Neural cell (in vitro differentiated cells): ENCODE data around the gene IPO13. TPM values are rescaled to one million over a fixed set of nuclear protein-coding genes. Genes with fewer than 3 reads are reported as not detected.

Experiments
- H2AFZ ChIP-seq: fragments of 200-600, 300-800 bp; sonication (generic), shearing (Covaris generic); 2 replicates; pipeline ENCODE4 v1.6.0; 2014; ENCODE audit warnings: low read depth, mild to moderate bottlenecking, antibody characterized with exemption, low read length, moderate library complexity
- H3F3A ChIP-seq: fragments of 200-600 bp; shearing (Covaris generic); 2 replicates; pipeline ENCODE4 v1.6.1; 2016; ENCODE audit warnings: mild to moderate bottlenecking, moderate library complexity, mixed read lengths, antibody characterized with exemption, low read length; ENCODE audit not compliant: insufficient read depth, poor library complexity, severe bottlenecking
- H3K27ac ChIP-seq: fragments of 200-600, 300-800 bp; sonication (generic), shearing (Covaris generic); 2 replicates; pipeline ENCODE4 v1.5.1; 2014; ENCODE audit warnings: mild to moderate bottlenecking, low read length, moderate library complexity
- H3K27me3 ChIP-seq: fragments of 300-800, 200-600 bp; sonication (generic), shearing (Covaris generic); 2 replicates; pipeline ENCODE4 v1.6.0; 2014; ENCODE audit warnings: mild to moderate bottlenecking, low read depth, low read length, moderate library complexity; ENCODE audit not compliant: insufficient read depth
- H3K36me3 ChIP-seq: fragments of 300-800, 200-600 bp; sonication (generic), shearing (Covaris generic); 2 replicates; pipeline ENCODE4 v1.5.1; 2014; ENCODE audit warnings: mild to moderate bottlenecking, antibody characterized with exemption, low read length, moderate library complexity; ENCODE audit not compliant: insufficient read depth
- H3K4me2 ChIP-seq: fragments of 300-800, 200-600 bp; sonication (generic), shearing (Covaris generic); 2 replicates; pipeline ENCODE4 v1.6.0; 2014; ENCODE audit warnings: mild to moderate bottlenecking, low read length
- H3K4me3 ChIP-seq: fragments of 300-800, 200-600 bp; sonication (generic), shearing (Covaris generic); 2 replicates; pipeline ENCODE4 v1.5.1; 2014; ENCODE audit warnings: mild to moderate bottlenecking, low read length, moderate library complexity
- H3K79me2 ChIP-seq: fragments of 200-600 bp; shearing (Covaris generic); replicated peaks from 2 replicates; pipeline ENCODE4 v1.6.0; 2014; ENCODE audit warnings: mild to moderate bottlenecking, low read length, moderate library complexity; ENCODE audit not compliant: insufficient read depth
- H3K9ac ChIP-seq: fragments of 300-800, 200-600 bp; sonication (generic), shearing (Covaris generic); 2 replicates; pipeline ENCODE4 v1.6.1; 2016; ENCODE audit warnings: mild to moderate bottlenecking, low read length, mixed read lengths
- H3K9me2 ChIP-seq: fragments of 200-600 bp; shearing (Covaris generic); 2 replicates; pipeline ENCODE4 v1.6.1; 2016; ENCODE audit warnings: mild to moderate bottlenecking, low read length, mixed read lengths; ENCODE audit not compliant: insufficient read depth
- H3K9me3 ChIP-seq: fragments of 200-600, 300-800 bp; sonication (generic), shearing (Covaris generic); 2 replicates; pipeline ENCODE4 v1.6.1; 2016; ENCODE audit warnings: mild to moderate bottlenecking, mixed run types, low read length, moderate library complexity, mixed read lengths
- H4K20me1 ChIP-seq: fragments of 200-600 bp; shearing (Covaris generic); 2 replicates; pipeline ENCODE4 v1.6.1; 2016; ENCODE audit warnings: mild to moderate bottlenecking, mixed run types; ENCODE audit not compliant: insufficient read depth
- CTCF ChIP-seq: fragments of 450-650 bp; IDR thresholded peaks from 2 replicates; pipeline ENCODE4 v1.5.1; 2014; ENCODE audit warnings: antibody characterized with exemption, mild to moderate bottlenecking, moderate library complexity; ENCODE audit not compliant: poor library complexity, severe bottlenecking
- EP300 ChIP-seq: fragments of 450-650 bp; conservative IDR thresholded peaks from 2 replicates; pipeline ENCODE4 v1.6.1; 2014; ENCODE audit warnings: antibody characterized with exemption, mild to moderate bottlenecking, moderate library complexity; ENCODE audit not compliant: poor library complexity, severe bottlenecking
- MXI1 ChIP-seq: fragments of 450-650 bp; conservative IDR thresholded peaks from 2 replicates; pipeline ENCODE4 v1.6.1; 2014; ENCODE audit warnings: antibody characterized with exemption, mild to moderate bottlenecking; ENCODE audit not compliant: poor library complexity, severe bottlenecking
- POLR2AphosphoS5 ChIP-seq: IDR thresholded peaks from 2 replicates; pipeline ENCODE4 v1.6.1; 2012
- RAD21 ChIP-seq: fragments of 450-650 bp; conservative IDR thresholded peaks from 2 replicates; pipeline ENCODE4 v1.6.1; 2014; ENCODE audit warnings: antibody characterized with exemption, mild to moderate bottlenecking, moderate library complexity
- REST ChIP-seq: IDR thresholded peaks from 2 replicates; pipeline ENCODE4 v1.6.1; 2012; ENCODE audit warnings: borderline replicate concordance
- SMC3 ChIP-seq: fragments of 450-650 bp; conservative IDR thresholded peaks from 2 replicates; pipeline ENCODE4 v1.6.1; 2014; ENCODE audit warnings: antibody characterized with exemption, mild to moderate bottlenecking, moderate library complexity; ENCODE audit not compliant: poor library complexity
- polyA plus RNA-seq: library from polyadenylated mRNA; depleted of rRNA; stranded (reverse); fragments of >200 nt; gene quantifications from 2 replicates; pipeline ENCODE4 v1.2.3, GENCODE V29; 2014

The IPO13 gene
- polyA plus RNA-seq, 1 donor from 2014 or later: 29.8 TPM

- Histone ChIP-seq H2AFZ (peak within 1 kb of the TSS; percentile 42), H3K9me3 (no peaks in the 10 kb centered on the region), H3K79me2 (peaks cover under 1% of the 10 kb centered on the region), H3K4me2 (peak within 1 kb of the TSS; percentile 94), H3K27ac (no peak within 1 kb of the TSS), H3F3A (no peaks in the 10 kb centered on the region), H3K27me3 (no peaks in the 10 kb centered on the region), H3K9me2 (no peaks in the 10 kb centered on the region), H3K4me3 (peak within 1 kb of the TSS; percentile 85), H4K20me1 (no peaks in the 10 kb centered on the region), H3K36me3 (no peaks in the 10 kb centered on the region), H3K9ac (peak within 1 kb of the TSS; percentile 60)
- TF ChIP-seq MXI1 (peak; percentile 99), POLR2AphosphoS5 (peak; percentile 62), SMC3 (no peak)
Measured at GRCh38 chr1:43969746-43970466, 23.2 kb downstream of the IPO13 start, which contains the start of gene DPH2. DPH2 (plus strand) TSS chr1:43970010; CDS start chr1:43970176, 166 bp downstream.

- no peaks in the 10 kb centered on the region for H3K27me3 ChIP-seq
- no peaks in the 10 kb centered on the region for H3K9me3 ChIP-seq
- no peaks in the 10 kb centered on the region for H3K36me3 ChIP-seq
- no peak overlapping the region for H2AFZ ChIP-seq
- H3K27ac ChIP-seq: no peak overlapping the region
- no peaks in the 10 kb centered on the region for H3F3A ChIP-seq
- H3K4me3 ChIP-seq: peak overlapping the region; percentile 85
- peaks cover 2% of the 10 kb centered on the region for H4K20me1 ChIP-seq
- H3K79me2 ChIP-seq: peaks cover 6% of the 10 kb centered on the region
- H3K9ac ChIP-seq: peak overlapping the region; percentile 60
- H3K9me2 ChIP-seq: no peaks in the 10 kb centered on the region
- peak overlapping the region; percentile 28 for H3K4me2 ChIP-seq
- TF ChIP-seq MXI1: no peak
- TF ChIP-seq CTCF: no peak
- no peak for TF ChIP-seq REST
Measured at GRCh38 chr1:43970502-43970901, 23.8 kb downstream of the IPO13 start.

- Histone ChIP-seq H3K36me3 (no peaks in the 10 kb centered on the region), H4K20me1 (peaks cover 3% of the 10 kb centered on the region), H3K79me2 (peaks cover 10% of the 10 kb centered on the region), H2AFZ (no peak overlapping the region), H3K4me3 (peak overlapping the region; percentile 85), H3K4me2 (no peak overlapping the region), H3K27me3 (no peaks in the 10 kb centered on the region), H3K9me2 (no peaks in the 10 kb centered on the region), H3K9ac (no peak overlapping the region), H3F3A (no peaks in the 10 kb centered on the region), H3K9me3 (no peaks in the 10 kb centered on the region), H3K27ac (no peak overlapping the region)
- TF ChIP-seq SMC3: no peak
- no peak for TF ChIP-seq POLR2AphosphoS5
- no peak for TF ChIP-seq REST
- TF ChIP-seq RAD21: no peak
- no peak for TF ChIP-seq EP300
- no peak for TF ChIP-seq MXI1
- TF ChIP-seq CTCF: no peak
Measured at GRCh38 chr1:43970911-43971310, 24.2 kb downstream of the IPO13 start.
